HL-60 (cell line): ENCODE data around the gene UGT1A7.
"Not testable (repeated sequence)": the region's sequence is repeated elsewhere in the genome, so short reads cannot be mapped to it uniquely, and the experiment has no call there.

Source experiments
- DNase-seq, 2 experiments: peaks; one replicate each; pipeline ENCODE4 v3.0.0-alpha.2; 2010 to 2020; ENCODE audit warnings: low read depth in 1 of 2, low spot score in 1 of 2
- H3K27ac ChIP-seq: fragments of 250-450 bp; sonication (Bioruptor Pico); replicated peaks from 2 replicates; pipeline ENCODE4 v1.5.1; 2020; ENCODE audit warnings: mild to moderate bottlenecking, moderate library complexity
- H3K27me3 ChIP-seq: fragments of 250-450 bp; sonication (Bioruptor Pico); 2 replicates; pipeline ENCODE4 v1.5.1; 2021; ENCODE audit warnings: mild to moderate bottlenecking, moderate library complexity; ENCODE audit not compliant: insufficient read depth, poor library complexity, severe bottlenecking
- H3K4me3 ChIP-seq: replicated peaks from 2 replicates; pipeline ENCODE4 v1.5.1; 2011; ENCODE audit warnings: mild to moderate bottlenecking, control low read depth, low read length; ENCODE audit not compliant: insufficient read depth
- CTCF ChIP-seq: IDR thresholded peaks from one replicate; pipeline ENCODE4 v1.5.1; 2011; ENCODE audit warnings: low read length, control low read depth, inconsistent platforms; ENCODE audit not compliant: insufficient read depth
- GABPA ChIP-seq: IDR thresholded peaks from 2 replicates; pipeline ENCODE4 v1.6.1; 2012; ENCODE audit warnings: low read depth
- POLR2AphosphoS5 ChIP-seq: IDR thresholded peaks from 2 replicates; pipeline ENCODE4 v1.6.1; 2012; ENCODE audit warnings: low read depth
- SPI1 ChIP-seq: IDR thresholded peaks from 2 replicates; pipeline ENCODE4 v1.6.1; 2012; ENCODE audit warnings: low read depth, mild to moderate bottlenecking, borderline replicate concordance
- TF ChIP-seq, protein P1 (sequence below): IDR thresholded peaks from 2 replicates; pipeline ENCODE4 v1.6.1; 2012; ENCODE audit warnings: low read depth; ENCODE audit not compliant: insufficient replicate concordance

Gene UGT1A7

GRCh38 chr2:233654501-233654900, 27.2 kb upstream of the UGT1A7 start:
- DNase-seq = no peak
- Histone ChIP-seq H3K27ac (no peak overlapping the region), H3K27me3 (no peaks in the 10 kb centered on the region), H3K4me3 (no peak overlapping the region)
- no peak for TF ChIP-seq POLR2AphosphoS5
- no peak for TF ChIP-seq SPI1
- TF ChIP-seq CTCF = no peak
- TF ChIP-seq GABPA = no peak
- TF ChIP-seq, protein P1, sequence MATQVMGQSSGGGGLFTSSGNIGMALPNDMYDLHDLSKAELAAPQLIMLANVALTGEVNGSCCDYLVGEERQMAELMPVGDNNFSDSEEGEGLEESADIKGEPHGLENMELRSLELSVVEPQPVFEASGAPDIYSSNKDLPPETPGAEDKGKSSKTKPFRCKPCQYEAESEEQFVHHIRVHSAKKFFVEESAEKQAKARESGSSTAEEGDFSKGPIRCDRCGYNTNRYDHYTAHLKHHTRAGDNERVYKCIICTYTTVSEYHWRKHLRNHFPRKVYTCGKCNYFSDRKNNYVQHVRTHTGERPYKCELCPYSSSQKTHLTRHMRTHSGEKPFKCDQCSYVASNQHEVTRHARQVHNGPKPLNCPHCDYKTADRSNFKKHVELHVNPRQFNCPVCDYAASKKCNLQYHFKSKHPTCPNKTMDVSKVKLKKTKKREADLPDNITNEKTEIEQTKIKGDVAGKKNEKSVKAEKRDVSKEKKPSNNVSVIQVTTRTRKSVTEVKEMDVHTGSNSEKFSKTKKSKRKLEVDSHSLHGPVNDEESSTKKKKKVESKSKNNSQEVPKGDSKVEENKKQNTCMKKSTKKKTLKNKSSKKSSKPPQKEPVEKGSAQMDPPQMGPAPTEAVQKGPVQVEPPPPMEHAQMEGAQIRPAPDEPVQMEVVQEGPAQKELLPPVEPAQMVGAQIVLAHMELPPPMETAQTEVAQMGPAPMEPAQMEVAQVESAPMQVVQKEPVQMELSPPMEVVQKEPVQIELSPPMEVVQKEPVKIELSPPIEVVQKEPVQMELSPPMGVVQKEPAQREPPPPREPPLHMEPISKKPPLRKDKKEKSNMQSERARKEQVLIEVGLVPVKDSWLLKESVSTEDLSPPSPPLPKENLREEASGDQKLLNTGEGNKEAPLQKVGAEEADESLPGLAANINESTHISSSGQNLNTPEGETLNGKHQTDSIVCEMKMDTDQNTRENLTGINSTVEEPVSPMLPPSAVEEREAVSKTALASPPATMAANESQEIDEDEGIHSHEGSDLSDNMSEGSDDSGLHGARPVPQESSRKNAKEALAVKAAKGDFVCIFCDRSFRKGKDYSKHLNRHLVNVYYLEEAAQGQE = no peak

GRCh38 chr2:233655043-233655442, 26.7 kb upstream of the UGT1A7 start:
- no peak overlapping the region for H3K27ac ChIP-seq
- no peaks in the 10 kb centered on the region for H3K27me3 ChIP-seq
- no peak for TF ChIP-seq SPI1
- no peak for TF ChIP-seq CTCF
- TF ChIP-seq, protein P1 = no peak
- no peak for TF ChIP-seq POLR2AphosphoS5
- TF ChIP-seq GABPA = no peak
- H3K4me3 ChIP-seq = no peak overlapping the region
- DNase-seq = no peak

DNA sequence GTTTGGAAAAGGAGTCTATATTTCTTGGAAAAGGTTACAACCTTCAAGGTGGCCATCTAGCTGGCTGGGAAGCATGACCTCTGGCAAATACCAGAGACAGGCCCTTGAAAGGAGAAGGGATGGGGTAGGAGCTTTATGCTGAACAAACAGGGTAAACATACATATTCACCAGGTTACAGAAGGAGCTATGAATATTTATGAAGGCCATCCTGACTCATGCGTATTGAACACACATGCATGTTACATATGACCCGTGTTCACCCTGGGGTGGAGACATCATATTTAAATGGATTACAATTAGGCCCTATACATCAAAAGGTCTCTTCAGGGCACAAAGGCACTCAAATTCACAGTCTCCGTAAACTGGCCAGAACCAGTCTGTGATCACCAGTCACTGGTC, 25.8 kb upstream of the UGT1A7 start:
- H3K27ac ChIP-seq, H3K27me3 ChIP-seq, H3K4me3 ChIP-seq, DNase-seq: not testable (repeated sequence)

DNA sequence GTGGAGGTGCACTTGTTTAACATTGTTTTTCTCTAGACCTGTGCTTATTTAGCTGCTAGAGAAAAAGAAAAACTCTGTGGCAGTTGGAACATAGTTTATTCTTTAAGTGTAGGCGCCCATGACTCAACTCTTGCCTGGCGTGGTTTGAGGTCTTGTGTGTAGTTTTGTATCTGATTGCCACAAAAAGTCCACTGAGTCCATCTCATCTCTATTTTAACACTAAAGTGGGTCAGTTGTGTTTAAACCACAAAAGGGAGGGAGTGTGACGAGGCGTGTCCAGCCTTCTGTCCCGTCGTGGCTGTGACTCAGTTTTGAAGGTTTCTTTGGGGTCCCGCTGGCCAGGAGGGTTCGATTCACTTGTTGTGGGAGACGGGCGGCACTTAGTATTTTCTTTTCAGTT, 25.3 kb upstream of the UGT1A7 start:
- H3K4me3 ChIP-seq = no peak overlapping the region

More for the DNA sequence above, 25.3 kb upstream of the UGT1A7 start:
- H3K27me3 ChIP-seq = no peaks in the 10 kb centered on the region
- DNase-seq = no peak
- H3K27ac ChIP-seq = no peak overlapping the region
- no peak for TF ChIP-seq CTCF
- TF ChIP-seq POLR2AphosphoS5 = no peak
- no peak for TF ChIP-seq GABPA
- TF ChIP-seq SPI1 = no peak
- TF ChIP-seq, protein P1 = no peak
